Measurements from ENCODE around the gene RAI1.

- TF ChIP-seq CTCF (conservative IDR thresholded peaks at IDR 0.05; ENCODE audit: low read length): peak; percentile 68
- TF ChIP-seq EZH2phosphoT487 (IDR thresholded peaks at IDR 0.05; ENCODE audit: borderline replicate concordance, low read depth, low read length): no peak
These were observed 168.7 kb downstream of the RAI1 start for GRCh38 chr17:17849845-17850373.

All from OCI-LY7 (cell line).